Natural killer cell (primary cell): Measurements from ENCODE around the gene GGPS1. TPM values are rescaled to one million over a fixed set of nuclear protein-coding genes. Genes with fewer than 3 reads are reported as not detected.
"Not testable (repeated sequence)": the region's sequence is repeated elsewhere in the genome, so short reads cannot be mapped to it uniquely, and the experiment has no call there.

Experiments used
- ATAC-seq, 3 donors: fragments of 150-1000 bp in 2 of 3; fragments of 200-7000 bp in 1 of 3; cut with Tn5 transposase; 1 replicate in 1 of 3; 2 replicates in 2 of 3; pipeline ENCODE4 v1.10.0; 2021; ENCODE audit warnings: mild to moderate bottlenecking in 2 of 3, moderate library complexity in 2 of 3
- DNase-seq, 2 donors: peaks; one replicate each; pipeline versions ENCODE4 v3.0.0 to v3.0.0-alpha.2; 2013 to 2021; ENCODE audit warnings: mixed read lengths in 1 of 2
- H3K27ac ChIP-seq: one replicate; pipeline ENCODE4 v1.5.1; 2013; ENCODE audit warnings: mild to moderate bottlenecking, low read length
- H3K27me3 ChIP-seq: one replicate; pipeline ENCODE4 v1.6.1; 2013; ENCODE audit warnings: low read length; ENCODE audit not compliant: control insufficient read depth, insufficient read depth
- H3K36me3 ChIP-seq: one replicate; pipeline ENCODE4 v1.6.1; 2013; ENCODE audit warnings: low read length; ENCODE audit not compliant: control insufficient read depth, insufficient read depth
- H3K4me1 ChIP-seq: one replicate; pipeline ENCODE4 v1.6.1; 2013; ENCODE audit warnings: low read length; ENCODE audit not compliant: control insufficient read depth, insufficient read depth
- H3K4me3 ChIP-seq: one replicate; pipeline ENCODE4 v1.5.1; 2013; ENCODE audit warnings: low read length
- H3K9me3 ChIP-seq: one replicate; pipeline ENCODE4 v1.6.1; 2013; ENCODE audit warnings: low read length; ENCODE audit not compliant: control insufficient read depth, insufficient read depth
- H3K27ac Mint-ChIP-seq, 2 donors: one replicate each; pipeline ENCODE4 v1.8.0; 2022; ENCODE audit warnings: mild to moderate bottlenecking in 2 of 2, mixed read lengths in 2 of 2, moderate library complexity in 1 of 2
- H3K27me3 Mint-ChIP-seq, 2 donors: one replicate each; pipeline ENCODE4 v1.8.0; 2022; ENCODE audit warnings: low read depth in 2 of 2, mixed read lengths in 2 of 2
- H3K36me3 Mint-ChIP-seq: one replicate; pipeline ENCODE4 v1.8.0; 2022; ENCODE audit warnings: mixed read lengths
- H3K4me1 Mint-ChIP-seq, 2 donors: one replicate each; pipeline ENCODE4 v1.8.0; 2022; ENCODE audit warnings: mixed read lengths in 2 of 2
- H3K4me3 Mint-ChIP-seq: one replicate; pipeline ENCODE4 v1.8.0; 2022; ENCODE audit warnings: mild to moderate bottlenecking, moderate library complexity, mixed read lengths
- H3K9me3 Mint-ChIP-seq, 2 donors: one replicate each; pipeline ENCODE4 v1.8.0; 2022; ENCODE audit warnings: mixed read lengths in 2 of 2
- CTCF ChIP-seq: fragments of 200-600 bp; IDR thresholded peaks from one replicate; pipeline ENCODE4 v1.8.0; 2022; ENCODE audit warnings: antibody characterized with exemption
- WGBS: methylation state at CpG from one replicate; pipeline ENCODE4 v1.1.7; 2013; ENCODE audit warnings: missing lambda C conversion rate; ENCODE audit not compliant: insufficient coverage; 5-methylcytosine and 5-hydroxymethylcytosine counted together
- intact Hi-C: fragments of 100-400 bp; cut with micrococcal nuclease; formaldehyde crosslinking; loops from one replicate; pipeline ENCODE4 v1.14.2; 2022
- total RNA-seq, 4 donors: library from RNA; stranded (reverse); fragments of 120-200 nt in 1 of 4; gene quantifications; one replicate each; pipeline versions ENCODE4 v1.2.3 to v1.2.4, GENCODE V29; 2013 to 2022

Gene GGPS1
- total RNA-seq, 3 donors from 2014 or later (not counting 1 experiment from before 2014, with no cell fraction given): 18.7 to 26.0 (median 23.9) TPM

DNA sequence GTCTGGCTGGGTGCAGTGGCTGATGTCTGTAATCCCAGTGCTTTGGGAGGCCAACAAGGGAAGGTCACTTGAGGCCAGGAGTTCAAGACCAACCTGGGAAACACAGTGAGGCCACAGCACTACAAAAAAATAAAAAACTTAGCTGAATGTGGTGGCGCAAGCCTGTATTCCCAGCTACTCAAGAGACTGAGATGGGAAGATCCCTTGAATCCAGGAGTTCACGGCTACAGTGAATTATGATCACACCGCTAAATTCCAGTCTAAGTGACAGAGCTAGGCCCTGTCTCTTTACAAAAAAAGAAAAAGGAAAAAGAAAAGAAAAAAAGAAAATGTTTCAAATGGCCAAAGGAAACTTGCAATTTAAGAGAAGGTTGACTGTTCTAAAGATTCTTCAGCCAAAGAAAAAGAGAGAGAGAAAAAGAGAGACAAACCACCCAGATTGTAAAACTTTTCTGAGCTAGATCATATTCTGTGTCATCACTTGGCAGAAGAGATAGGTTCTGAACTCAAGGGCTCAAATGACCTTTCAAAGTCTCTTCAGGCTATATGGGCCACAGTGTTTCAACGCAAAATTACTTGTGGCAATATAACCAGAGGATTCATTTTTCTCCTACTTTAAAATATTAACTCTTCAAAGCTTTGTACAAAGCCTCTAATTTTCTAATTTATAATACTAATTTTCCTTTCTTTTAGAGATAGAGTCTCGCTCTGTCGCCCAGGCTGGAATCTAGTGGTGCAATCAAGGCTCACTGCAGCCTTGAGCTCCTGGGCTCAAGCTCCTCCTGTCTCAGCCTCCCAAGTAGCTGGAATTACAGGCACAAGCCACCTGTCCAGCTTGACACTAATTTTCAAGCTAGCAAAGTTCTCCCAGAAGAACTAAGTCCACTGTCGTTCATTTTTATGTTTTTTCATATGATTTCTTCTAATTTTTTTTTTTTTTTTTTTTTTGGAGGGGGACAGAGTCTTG, 20.9 kb upstream of the GGPS1 start:
- TF ChIP-seq CTCF: no peak
- H3K27ac Mint-ChIP-seq: peak overlapping the region; percentile 46 to 59
- Histone ChIP-seq H3K4me3 (no peak overlapping the region), H3K36me3 (peaks cover 7% of the 10 kb centered on the region), H3K4me1 (peaks cover 55% of the 10 kb centered on the region), H3K27me3 (no peaks in the 10 kb centered on the region), H3K27ac (no peak overlapping the region), H3K9me3 (no peaks in the 10 kb centered on the region)
- peak overlapping the region; percentile 1 for H3K4me3 Mint-ChIP-seq
- H3K27me3 Mint-ChIP-seq: no peaks in the 10 kb centered on the region
- WGBS: 90% methylated on average over 7 of the region's 7 CpGs
- no peaks in the 10 kb centered on the region for H3K36me3 Mint-ChIP-seq
- DNase-seq (no peak), ATAC-seq (no peak)
- intact Hi-C loops: no loop called here
- H3K9me3 Mint-ChIP-seq: no peaks in the 10 kb centered on the region
- H3K4me1 Mint-ChIP-seq: peaks cover 58 to 64% of the 10 kb centered on the region in 2 donors

DNA sequence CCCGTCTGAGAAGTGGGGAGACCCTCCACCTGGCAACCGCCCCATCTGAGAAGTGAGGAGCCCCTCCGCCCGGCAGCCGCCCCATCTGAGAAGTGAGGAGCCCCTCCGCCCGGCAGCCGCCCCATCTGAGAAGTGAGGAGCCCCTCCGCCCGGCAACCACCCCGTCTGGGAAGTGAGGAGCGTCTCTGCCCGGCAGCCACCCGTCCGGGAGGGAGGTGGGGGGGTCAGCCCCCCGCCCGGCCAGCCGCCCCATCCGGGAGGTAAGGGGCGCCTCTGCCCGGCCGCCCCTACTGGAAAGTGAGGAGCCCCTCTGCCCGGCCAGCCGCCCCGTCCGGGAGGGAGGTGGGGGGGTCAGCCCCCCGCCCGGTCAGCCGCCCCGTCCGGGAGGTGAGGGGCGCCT, 19.2 kb upstream of the GGPS1 start:
- H3K4me1 Mint-ChIP-seq: peaks cover 60 to 70% of the 10 kb centered on the region in 2 donors
- H3K36me3 ChIP-seq, H3K27me3 ChIP-seq, H3K27ac ChIP-seq, H3K27me3 Mint-ChIP-seq, H3K36me3 Mint-ChIP-seq, ATAC-seq, H3K9me3 Mint-ChIP-seq, H3K27ac Mint-ChIP-seq, intact Hi-C loops, H3K4me3 Mint-ChIP-seq, H3K9me3 ChIP-seq, H3K4me3 ChIP-seq, DNase-seq: not testable (repeated sequence)
- WGBS: 95% methylated on average over 13 of the region's 32 CpGs
- peaks cover 52% of the 10 kb centered on the region for H3K4me1 ChIP-seq

DNA sequence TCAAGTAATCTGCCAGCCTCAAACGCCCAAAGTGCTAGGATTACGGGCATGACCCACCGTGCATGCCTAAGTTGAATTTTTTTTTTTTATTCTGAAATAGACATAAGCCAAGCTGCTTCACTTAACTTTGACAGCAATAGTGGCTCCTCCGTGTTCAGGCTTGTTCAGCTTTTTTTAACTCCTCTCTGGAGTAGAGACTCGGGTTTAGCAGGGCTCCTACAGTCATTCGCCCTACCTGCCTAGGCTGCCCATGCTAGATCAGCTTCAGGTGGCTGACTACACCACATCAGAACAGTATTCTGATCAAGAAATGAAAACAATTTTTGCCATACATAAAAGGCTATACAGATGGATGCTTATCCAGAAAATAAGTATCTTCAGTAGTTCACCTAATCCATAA, 15.1 kb upstream of the GGPS1 start:
- H3K27me3 Mint-ChIP-seq: no peaks in the 10 kb centered on the region
- Histone ChIP-seq H3K4me3 (no peak overlapping the region), H3K4me1 (peaks cover 36% of the 10 kb centered on the region), H3K9me3 (no peaks in the 10 kb centered on the region), H3K36me3 (peaks cover 4% of the 10 kb centered on the region), H3K27ac (no peak overlapping the region), H3K27me3 (no peaks in the 10 kb centered on the region)
- TF ChIP-seq CTCF: no peak
- DNase-seq (no peak), ATAC-seq (peak in 2 of 3 donors; percentile 28 to 30)
- intact Hi-C loops: no loop called here
- no peaks in the 10 kb centered on the region for H3K36me3 Mint-ChIP-seq
- peak overlapping the region; percentile 45 for H3K4me3 Mint-ChIP-seq
- WGBS: 49% methylated on average over 6 of the region's 6 CpGs
- H3K9me3 Mint-ChIP-seq: no peaks in the 10 kb centered on the region
- H3K27ac Mint-ChIP-seq: peak overlapping the region; percentile 61 to 71
- H3K4me1 Mint-ChIP-seq: peaks cover 53 to 59% of the 10 kb centered on the region in 2 donors

- H3K36me3 Mint-ChIP-seq: no peaks in the 10 kb centered on the region
- no peaks in the 10 kb centered on the region for H3K9me3 Mint-ChIP-seq
- intact Hi-C loops: no loop called here
- H3K4me1 ChIP-seq: peaks cover 43% of the 10 kb centered on the region
- H3K4me3 ChIP-seq: no peak overlapping the region
- H3K4me1 Mint-ChIP-seq: peaks cover 61 to 68% of the 10 kb centered on the region in 2 donors
- TF ChIP-seq CTCF: no peak
- peak overlapping the region; percentile 45 for H3K4me3 Mint-ChIP-seq
- H3K27ac ChIP-seq: no peak overlapping the region
- 71% methylated on average over 1 of the region's 4 CpGs for WGBS
- peak overlapping the region; percentile 61 to 71 for H3K27ac Mint-ChIP-seq
- DNase-seq (no peak), ATAC-seq (no peak)
- H3K27me3 Mint-ChIP-seq: no peaks in the 10 kb centered on the region
- peaks cover 8% of the 10 kb centered on the region for H3K36me3 ChIP-seq
- H3K9me3 ChIP-seq: no peaks in the 10 kb centered on the region
- H3K27me3 ChIP-seq: no peaks in the 10 kb centered on the region
Measured at GRCh38 chr1:235313931-235314678, 14.3 kb upstream of the GGPS1 start.
